Activated CD4-positive, alpha-beta T cell treated with anti-CD3 and anti-CD28 coated beads, Interleukin-2, Interleukin-4, amounts not matched to agents 100 ng/mL and 50 ng/mL, durations not matched to agents 16 hours and 8 hours (primary cell): Measurements from ENCODE around the gene IBA57.

ENCODE experiments used
- DNase-seq: peaks from one replicate; pipeline ENCODE4 v3.0.0-alpha.2; 2020; ENCODE audit warnings: low spot score

The IBA57 gene

DNA sequence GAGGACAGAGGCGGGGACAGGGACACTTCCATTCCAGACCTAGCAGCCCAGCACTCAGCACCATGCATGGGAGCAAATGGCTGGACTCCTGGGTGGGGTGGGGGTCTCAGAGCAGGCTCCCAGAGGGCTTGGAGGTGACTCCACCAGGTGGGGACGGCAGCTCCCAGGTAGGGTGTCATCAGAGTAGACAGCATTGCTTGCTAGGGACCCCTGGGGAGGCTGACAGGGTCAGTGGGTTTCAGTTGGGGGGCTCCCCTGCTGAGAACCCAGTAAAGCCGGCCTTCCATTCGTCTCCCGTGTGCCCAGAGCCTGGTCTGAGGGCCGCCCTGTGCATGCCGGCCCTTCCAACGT, 20.6 kb upstream of the IBA57 start:
- DNase-seq = no peak

DNA sequence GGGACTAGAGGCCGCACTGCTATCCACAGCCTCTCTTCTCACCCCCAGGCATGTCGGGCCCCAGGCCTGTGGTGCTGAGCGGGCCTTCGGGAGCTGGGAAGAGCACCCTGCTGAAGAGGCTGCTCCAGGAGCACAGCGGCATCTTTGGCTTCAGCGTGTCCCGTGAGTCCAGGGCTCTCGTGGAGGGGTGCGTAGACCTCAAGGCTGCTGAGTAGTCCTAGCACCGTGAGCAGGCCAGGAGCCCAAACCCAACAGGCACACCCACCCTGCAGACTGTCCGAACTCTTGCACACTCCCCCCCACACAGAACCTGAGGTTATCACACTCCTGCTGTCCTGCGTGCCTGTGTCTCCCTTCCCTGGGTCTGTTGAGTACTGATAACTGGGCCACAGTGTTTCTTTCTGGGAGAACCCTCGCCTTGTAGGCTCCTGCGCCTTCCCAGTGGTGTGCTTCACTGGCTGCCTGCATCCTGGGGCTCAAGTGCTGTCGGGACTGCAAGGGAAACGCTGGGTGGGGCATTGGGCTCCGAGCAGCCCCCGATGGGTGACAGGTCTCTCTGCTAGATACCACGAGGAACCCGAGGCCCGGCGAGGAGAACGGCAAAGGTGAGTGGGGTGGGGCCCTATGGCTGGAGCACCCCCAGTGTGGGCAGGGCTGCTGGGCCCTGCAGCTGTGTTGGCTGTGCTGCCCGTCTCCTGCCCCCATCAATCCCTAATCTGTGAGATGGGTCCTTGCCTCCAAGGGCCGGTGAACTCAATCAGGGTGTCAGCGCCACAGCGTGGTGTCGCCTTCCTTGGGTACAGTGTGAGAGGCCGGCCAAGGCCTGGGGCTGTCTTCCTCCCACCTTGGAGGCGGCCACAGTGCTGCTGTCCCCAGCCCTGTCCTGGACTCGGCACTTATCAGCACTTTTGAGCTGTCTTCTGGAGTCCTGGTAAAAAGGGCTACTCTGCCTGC, 19.9 kb upstream of the IBA57 start:
- DNase-seq = no peak

DNA sequence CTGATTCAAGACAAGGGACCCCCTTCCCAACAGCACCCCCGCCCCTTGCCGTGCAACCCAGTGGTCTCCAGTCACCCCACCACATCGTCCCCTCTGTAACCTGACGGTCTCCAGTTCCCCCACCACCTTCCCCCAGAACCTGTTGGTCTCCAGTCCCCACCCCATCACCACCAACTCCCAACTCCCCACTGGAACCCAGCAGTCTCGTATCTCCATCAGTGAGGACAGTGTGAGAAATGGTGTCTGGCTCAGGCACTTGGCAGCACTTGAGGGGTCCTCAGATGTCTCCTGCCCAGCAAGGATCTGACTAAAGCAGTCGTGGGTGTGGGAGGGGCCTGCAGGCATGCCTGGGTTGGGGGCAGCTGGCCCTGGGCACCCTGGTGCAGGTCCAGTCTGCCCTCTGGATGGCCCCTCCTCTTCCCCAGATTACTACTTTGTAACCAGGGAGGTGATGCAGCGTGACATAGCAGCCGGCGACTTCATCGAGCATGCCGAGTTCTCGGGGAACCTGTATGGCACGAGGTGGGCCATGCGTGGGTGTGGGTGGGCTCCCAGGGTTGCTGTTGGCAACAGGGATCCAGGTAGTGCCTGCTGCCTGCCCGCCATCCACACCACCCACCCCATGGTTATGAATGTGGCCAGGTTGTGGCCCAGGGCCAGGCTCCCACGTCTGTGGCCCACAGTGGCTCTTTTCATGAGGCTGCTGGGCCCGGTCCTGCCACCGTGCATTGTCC, 19.0 kb upstream of the IBA57 start:
- DNase-seq = no peak

DNA sequence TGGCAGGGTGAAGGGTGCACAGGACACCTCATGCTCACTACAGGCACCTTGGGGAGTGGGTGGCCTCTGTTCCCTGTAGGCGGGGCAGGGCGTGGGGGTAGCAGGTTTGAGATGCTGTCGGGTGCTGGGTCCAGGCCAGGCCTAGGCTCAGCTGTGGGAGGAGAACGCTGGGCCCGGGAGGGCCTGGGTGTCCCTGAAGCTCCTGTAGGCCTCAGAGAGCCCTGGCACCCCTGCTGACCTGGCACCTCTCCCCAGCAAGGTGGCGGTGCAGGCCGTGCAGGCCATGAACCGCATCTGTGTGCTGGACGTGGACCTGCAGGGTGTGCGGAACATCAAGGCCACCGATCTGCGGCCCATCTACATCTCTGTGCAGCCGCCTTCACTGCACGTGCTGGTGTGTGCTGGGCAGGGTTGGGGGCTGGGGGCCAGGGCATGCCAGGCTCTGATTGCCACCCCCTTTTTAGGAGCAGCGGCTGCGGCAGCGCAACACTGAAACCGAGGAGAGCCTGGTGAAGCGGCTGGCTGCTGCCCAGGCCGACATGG, 18.4 kb upstream of the IBA57 start:
- DNase-seq = no peak

DNA sequence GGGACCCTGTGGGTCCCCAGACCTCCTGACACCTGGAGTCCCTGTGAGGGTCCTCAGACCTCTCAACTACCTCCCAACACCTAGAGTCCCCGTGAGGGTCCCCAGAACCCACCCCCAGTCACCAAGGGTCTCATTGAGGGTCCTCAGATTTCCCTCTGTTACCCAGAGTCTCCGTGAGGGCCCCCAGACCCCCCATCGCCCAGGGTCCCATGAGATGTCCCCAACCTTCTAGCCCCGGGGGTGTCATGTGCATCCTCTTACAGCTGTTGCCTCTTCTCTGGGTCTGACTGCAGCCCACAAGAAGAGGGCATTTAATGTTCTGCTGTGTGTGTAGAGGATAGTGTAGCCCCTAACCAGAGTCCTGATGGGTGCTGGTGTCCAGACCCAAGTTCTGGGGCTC, 17.8 kb upstream of the IBA57 start:
- DNase-seq = no peak

DNA sequence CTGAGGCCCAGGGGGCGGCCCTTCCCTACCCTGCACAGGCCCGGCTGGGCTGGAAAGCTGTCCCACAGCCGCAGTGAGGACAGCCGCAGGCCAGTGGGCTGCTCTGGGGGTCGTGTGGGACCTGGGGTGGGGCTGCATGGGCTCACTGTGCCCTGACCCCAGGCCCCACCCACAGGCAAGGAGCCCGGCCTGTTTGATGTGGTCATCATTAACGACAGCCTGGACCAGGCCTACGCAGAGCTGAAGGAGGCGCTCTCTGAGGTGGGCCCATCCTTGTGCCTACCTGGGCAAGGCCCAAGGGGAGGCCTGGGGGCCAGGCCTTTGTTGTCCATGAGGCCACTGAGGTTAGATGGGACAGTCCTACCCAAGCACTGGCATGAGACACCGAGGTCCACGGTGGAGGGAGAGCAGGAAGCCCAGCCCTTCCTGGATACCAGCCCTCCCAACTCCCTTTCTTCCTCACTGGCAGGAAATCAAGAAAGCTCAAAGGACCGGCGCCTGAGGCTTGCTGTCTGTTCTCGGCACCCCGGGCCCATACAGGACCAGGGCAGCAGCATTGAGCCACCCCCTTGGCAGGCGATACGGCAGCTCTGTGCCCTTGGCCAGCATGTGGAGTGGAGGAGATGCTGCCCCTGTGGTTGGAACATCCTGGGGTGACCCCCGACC, 17.3 kb upstream of the IBA57 start:
- no peak for DNase-seq

DNA sequence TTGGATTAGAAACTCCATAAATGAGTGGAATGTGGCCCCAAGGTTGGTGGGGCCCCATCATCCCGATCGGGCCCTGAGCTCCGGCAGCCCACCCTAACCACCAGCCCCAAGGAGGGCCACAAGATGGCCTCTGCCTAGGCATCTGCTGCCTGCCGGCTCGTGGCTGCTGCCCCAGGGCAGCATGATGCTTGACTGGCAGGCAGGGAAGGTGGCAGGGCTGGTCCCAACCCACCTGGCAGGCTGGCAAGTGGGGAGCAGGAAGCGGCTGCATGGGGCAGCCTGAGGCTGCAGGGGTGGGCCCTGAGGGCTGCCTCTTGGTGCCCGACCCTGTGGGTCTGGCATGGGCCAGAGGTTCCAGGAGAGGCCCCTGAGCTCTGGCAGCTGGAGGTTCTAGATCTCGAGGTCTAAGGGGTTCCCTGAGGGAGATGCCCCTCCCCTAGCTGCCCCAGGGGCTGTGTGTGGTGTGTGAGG, 16.6 kb upstream of the IBA57 start:
- DNase-seq = no peak

DNA sequence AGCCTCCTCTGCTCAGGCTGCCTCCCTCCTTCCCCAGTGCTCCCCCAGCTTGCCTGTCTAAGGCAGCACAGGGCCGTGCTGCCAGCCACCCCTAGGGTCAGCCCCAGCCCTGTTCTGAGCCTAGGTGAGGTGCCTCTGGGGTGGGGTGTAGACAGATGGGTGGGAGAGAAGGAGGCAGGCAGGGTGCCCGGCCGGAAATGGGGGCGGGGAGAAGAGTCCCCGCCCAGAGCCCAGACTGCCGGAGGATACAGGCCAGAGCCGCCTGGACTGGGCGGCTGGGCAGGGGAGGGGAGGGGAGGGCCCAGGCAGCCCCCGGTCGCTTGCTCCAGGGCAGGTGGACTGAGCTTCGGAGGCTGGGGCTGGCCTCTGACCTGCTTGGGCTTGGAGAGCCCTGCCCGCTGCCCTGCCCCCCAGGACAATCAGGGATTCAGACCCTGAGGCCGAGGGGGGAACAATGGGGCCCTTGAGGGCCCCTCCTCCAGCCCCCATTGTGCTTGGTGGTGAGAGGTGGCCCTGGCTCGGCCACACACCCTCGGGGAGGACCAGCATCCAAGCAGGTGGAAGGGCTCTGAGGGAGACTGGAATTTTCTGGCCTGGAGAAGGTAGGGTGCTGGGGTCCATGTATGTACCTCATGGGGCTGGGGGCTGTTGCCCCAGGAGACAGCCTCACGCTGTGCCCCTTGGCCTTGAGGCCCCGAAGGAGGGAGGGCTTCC, 16.0 kb upstream of the IBA57 start, which contains the start of gene GJC2:
GJC2 (plus strand) TSS at position 525 of the 714 bp plus-strand sequence. CDS start 7,829 bp downstream, outside the sequence.
- no peak for DNase-seq

DNA sequence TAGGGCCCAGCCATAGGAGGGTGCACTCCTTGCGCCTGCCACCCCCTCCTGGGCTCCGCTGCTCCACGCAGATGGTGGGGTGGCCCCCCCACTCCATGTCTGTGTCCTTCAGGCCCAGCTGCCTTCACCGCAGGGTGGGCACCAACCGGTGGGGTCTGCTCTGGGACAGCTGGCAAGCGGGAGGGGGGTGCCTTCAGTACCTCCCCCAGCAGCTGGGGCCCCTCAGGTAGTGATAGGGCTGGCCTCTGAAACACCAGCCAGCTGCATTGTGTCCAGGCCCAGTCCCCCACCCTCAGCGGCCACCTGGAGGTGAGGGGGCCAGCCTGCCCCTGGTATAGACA, 15.5 kb upstream of the IBA57 start:
- no peak for DNase-seq

DNA sequence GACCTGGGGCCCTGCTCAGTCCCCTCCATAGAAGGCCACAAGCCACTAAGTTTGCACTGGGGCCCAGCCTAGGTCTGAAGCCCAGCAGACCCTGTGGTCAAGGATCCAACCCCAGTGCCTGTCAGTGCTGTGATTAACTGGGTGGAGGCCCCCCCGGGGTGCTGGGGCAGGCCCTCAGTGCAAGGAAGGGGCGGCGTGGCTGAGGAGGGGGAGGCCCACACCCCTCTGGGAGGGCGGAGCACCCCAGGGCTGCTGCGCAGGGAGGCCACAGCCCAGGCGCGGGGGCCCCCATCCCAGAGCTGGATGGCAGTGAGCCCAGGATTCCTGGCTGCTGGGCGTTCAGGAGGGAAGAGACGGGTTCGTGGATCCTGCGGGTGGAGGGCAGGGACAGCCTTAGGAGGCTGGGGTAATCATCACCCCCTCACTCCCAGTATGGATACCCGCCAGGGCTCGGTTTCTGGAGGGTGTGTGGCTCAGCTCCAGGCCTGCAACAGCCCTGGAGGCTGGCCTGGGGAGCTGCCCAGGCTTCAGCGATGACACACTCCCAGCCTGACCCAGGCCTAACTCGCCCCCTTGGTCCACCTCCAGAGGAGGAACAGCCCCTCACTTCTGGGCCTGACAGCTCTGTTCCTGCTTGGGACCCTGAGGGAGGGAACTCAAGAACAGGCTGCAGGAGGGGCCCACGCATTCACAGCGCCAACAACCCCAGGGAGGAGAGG, 15.0 kb upstream of the IBA57 start:
- no peak for DNase-seq

DNA sequence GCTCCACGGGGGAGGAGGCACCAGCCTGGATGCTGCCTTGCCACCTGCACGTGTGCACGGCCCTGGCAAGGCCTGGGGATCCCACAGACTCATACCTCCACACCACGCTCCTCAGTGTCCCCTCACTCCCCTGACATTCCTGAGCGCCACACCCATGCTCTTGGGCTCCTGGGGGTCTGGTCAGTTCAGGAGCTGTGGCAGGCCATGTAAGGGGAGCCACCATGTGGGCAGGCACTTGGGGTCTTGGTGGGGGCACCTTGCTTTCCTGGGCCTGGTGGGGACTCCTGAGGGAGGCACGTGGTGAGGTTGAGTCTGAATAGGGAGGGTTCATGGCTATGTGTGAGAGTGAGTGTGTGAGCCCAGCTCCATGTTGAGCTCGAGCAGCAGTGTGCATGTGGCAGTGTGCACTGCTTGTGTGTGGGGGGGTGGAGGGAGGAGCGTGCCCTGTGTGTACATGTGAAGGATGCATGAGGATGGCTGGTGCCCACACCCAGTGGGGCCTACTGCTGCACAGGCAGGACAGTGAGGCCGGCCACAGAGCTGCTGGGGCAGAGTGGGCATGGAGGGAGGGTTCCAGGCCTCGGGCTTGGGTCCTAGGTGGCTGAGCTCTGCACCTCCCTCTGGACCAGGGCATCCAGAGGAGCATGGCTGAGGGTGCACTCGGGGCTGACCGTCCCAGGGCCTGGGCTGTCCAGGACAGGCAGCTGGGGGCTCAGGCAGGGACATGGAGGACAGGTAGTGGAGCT, 14.3 kb upstream of the IBA57 start:
- no peak for DNase-seq

DNA sequence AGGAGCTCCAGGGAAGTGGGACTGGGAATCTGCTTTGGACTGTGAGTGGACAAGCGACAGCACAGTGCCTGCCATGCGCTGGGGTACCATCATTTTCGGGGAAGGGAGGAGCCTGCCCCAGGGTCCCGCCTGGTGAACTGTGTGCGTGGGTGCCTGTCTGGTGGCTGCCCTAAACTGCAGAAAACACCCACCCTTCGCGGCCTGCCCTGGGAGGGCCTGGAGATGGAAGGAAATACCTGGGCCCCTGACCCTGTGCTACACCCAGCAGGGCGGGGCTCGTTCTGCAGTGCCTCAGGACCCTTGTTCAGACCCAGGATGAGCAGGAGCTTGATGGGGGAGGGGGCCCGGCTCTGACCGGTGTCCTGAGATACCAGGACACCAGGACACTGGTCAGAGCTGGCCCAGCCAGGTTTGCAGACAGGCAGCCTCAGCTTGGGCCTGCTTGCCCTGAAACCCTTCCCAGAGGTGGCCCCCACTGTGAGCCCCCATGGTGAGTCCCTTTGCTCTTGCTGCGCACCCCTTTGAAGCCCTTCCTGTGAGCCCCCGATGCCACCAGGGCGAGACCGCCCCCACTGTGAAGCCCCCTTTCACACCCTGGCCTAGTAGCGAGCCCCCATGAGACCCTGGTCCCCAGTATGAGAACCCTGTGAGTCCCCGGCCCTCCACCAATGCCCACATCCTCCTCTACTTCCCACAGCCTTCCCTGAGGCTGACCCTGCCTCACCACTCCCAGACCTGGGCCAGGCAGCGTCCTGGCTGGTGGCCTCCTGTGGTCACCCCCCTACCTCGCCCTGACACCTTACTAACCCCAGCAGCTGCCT, 13.3 kb upstream of the IBA57 start:
- DNase-seq = no peak

DNA sequence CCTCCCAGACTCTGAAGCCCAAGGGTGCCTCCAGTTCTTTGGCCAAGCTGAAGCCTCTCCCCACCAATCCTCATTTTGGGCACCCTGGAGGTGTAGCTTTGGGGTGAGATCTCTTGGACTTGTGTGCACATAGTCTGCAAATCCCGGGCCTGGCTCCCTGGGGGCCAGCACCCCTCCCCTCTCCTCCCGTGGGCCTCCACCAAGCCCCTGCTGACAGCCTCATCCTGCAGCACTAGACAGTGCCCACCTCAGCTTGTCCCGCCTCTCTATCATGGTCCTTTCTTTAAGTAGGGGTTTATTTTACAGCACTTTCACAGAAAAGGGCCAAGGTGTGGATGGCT, 12.7 kb upstream of the IBA57 start:
- no peak for DNase-seq

DNA sequence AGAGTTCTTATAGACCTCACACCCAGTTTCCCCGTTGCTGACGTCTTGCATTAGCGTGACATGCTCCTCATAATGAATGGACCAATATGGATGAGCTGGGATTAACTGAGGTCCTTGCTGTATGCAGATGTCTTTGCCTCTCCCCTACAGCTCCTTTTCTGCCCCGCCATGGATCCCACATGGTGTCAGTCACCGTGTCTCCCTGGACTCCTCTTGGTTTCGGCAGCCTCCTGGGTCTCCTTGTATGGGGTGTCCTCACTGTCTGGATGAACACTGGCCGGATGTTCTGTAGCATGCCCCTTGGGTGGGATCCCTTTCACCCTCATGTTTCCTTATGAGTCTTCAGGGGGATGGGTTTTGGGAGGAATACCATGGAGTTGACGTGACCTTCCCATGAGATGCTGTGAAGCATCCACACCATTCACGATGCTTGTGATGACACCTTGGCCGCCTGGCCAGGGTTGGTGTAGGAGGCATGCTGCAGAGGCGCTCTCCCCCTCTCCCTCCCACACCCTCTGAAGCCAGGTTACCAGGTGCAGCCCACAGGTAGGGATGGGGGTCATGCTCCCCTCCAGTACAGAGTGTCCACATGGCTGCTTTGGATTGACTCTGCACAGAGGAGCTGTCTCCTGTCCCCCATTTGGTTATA, 11.5 kb upstream of the IBA57 start:
- no peak for DNase-seq

DNA sequence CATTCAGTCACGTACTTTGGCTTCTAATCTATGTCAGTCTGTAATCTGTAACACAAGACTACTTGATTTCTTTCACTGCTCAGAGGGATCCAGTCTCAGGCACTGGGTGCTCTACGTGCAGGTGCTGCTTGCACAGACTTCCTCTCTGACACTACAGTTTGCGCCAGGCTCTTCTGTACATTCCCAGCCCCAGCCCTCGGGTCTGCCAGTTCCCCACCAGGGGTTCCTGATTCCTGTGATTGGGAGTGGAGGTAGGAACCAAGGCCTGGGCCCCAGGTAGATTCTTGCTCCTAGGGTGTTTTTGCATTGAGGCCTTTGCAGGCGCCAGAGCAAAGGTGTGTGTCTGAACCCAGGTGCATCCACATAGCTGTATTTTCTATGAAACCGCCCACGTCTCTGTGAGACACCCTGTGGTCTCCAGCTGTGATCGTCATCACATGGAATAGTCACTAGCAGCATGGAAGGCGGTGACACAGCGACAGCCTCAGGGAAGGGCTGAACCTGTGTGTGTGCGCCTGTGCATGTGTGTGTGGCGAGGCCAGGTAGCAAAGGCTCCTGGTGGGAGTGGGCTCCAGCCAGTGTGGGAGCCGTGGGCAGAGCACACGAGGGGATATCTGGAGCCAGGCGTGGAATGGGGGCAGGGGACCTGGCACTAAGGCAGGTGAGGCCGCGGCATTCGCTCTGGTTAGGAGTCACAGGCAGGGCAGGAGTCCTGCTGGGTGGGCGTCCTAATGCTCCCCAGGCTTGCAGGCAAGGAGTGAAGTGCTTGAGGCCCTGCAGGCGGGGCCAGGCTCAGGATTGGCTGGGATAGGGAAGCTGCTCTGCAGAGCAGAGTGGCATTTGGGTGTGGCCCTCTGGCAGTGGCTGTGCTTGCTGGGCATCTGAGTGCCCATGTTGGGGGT, 10.7 kb upstream of the IBA57 start:
- DNase-seq = no peak

DNA sequence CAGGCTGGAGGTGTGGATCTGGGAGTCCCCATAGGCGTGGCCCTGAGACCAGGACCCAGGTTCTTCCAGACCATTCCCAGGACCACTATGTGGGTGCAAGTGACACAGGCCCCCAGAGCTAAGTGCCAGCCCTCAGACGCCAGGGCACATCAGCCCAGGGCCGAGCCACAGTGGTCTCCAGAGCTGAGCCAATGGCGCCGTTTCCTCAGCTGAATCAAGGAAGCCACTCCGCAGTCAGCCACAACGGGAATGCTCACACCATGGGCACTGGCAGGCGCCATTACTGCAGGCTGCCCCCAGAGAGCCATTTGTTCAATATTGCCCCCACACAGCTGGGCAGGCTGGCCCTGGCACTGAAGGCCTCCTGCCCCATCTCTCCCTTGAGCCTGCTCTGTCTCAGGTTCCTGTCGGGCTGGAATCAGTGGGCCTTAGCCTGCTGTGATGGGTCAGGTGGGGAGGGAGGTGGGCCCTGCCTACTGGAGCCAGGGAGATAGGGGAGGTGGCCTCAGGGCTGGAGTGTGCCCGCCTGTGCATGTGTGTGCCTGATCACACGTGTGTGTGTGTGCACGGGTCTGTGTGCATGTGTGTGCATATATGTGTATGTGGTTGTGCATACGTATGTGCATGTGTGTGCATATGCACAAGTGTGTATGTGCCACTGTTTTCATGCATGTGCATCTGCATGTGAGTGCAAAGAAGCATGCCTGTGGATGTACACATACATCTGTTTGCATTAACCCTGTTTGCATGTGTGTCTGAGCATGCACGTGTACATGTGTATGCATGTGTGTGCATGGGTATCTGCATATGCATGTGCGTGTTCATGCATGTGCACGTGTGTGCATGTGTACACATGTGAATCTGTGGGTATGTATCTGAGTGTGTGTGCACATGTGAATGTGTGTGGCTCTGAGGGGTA, 9.7 kb upstream of the IBA57 start:
- DNase-seq = no peak

DNA sequence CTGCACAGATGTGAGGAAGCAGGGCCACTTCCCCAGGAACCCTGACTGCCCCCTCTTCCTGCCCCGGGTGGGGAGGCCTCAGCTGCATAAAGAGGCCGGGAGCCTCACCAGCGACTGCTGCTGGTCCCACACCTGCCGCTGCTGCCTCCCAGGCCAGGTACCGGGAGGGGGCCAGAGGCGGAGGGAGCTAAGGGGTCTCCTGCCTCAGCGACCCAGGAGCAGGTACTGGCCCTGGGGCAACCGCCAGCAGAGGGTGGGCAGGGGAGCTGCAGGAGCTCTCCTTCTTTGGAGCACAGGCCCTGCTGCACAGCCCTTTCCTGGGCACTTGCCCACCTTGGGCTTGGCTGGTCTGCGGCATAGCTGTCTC, 9.1 kb upstream of the IBA57 start:
- DNase-seq = no peak
